Natural killer cell (primary cell): ENCODE results near the gene ENAM. TPM values are rescaled to one million over a fixed set of nuclear protein-coding genes. Genes with fewer than 3 reads are reported as not detected.

Experiments
- ATAC-seq, 3 donors: fragments of 150-1000 bp in 2 of 3; fragments of 200-7000 bp in 1 of 3; cut with Tn5 transposase; 1 replicate in 1 of 3; 2 replicates in 2 of 3; pipeline ENCODE4 v1.10.0; 2021; ENCODE audit warnings: mild to moderate bottlenecking in 2 of 3, moderate library complexity in 2 of 3
- DNase-seq, 2 donors: peaks; one replicate each; pipeline versions ENCODE4 v3.0.0 to v3.0.0-alpha.2; 2013 to 2021; ENCODE audit warnings: mixed read lengths in 1 of 2
- H3K27ac ChIP-seq: one replicate; pipeline ENCODE4 v1.5.1; 2013; ENCODE audit warnings: mild to moderate bottlenecking, low read length
- H3K27me3 ChIP-seq: one replicate; pipeline ENCODE4 v1.6.1; 2013; ENCODE audit warnings: low read length; ENCODE audit not compliant: control insufficient read depth, insufficient read depth
- H3K36me3 ChIP-seq: one replicate; pipeline ENCODE4 v1.6.1; 2013; ENCODE audit warnings: low read length; ENCODE audit not compliant: control insufficient read depth, insufficient read depth
- H3K4me1 ChIP-seq: one replicate; pipeline ENCODE4 v1.6.1; 2013; ENCODE audit warnings: low read length; ENCODE audit not compliant: control insufficient read depth, insufficient read depth
- H3K4me3 ChIP-seq: one replicate; pipeline ENCODE4 v1.5.1; 2013; ENCODE audit warnings: low read length
- H3K9me3 ChIP-seq: one replicate; pipeline ENCODE4 v1.6.1; 2013; ENCODE audit warnings: low read length; ENCODE audit not compliant: control insufficient read depth, insufficient read depth
- H3K27ac Mint-ChIP-seq, 2 donors: one replicate each; pipeline ENCODE4 v1.8.0; 2022; ENCODE audit warnings: mild to moderate bottlenecking in 2 of 2, mixed read lengths in 2 of 2, moderate library complexity in 1 of 2
- H3K27me3 Mint-ChIP-seq, 2 donors: one replicate each; pipeline ENCODE4 v1.8.0; 2022; ENCODE audit warnings: low read depth in 2 of 2, mixed read lengths in 2 of 2
- H3K36me3 Mint-ChIP-seq: one replicate; pipeline ENCODE4 v1.8.0; 2022; ENCODE audit warnings: mixed read lengths
- H3K4me1 Mint-ChIP-seq, 2 donors: one replicate each; pipeline ENCODE4 v1.8.0; 2022; ENCODE audit warnings: mixed read lengths in 2 of 2
- H3K4me3 Mint-ChIP-seq: one replicate; pipeline ENCODE4 v1.8.0; 2022; ENCODE audit warnings: mild to moderate bottlenecking, moderate library complexity, mixed read lengths
- H3K9me3 Mint-ChIP-seq, 2 donors: one replicate each; pipeline ENCODE4 v1.8.0; 2022; ENCODE audit warnings: mixed read lengths in 2 of 2
- WGBS: methylation state at CpG from one replicate; pipeline ENCODE4 v1.1.7; 2013; ENCODE audit warnings: missing lambda C conversion rate; ENCODE audit not compliant: insufficient coverage; 5-methylcytosine and 5-hydroxymethylcytosine counted together
- intact Hi-C: fragments of 100-400 bp; cut with micrococcal nuclease; formaldehyde crosslinking; loops from one replicate; pipeline ENCODE4 v1.14.2; 2022
- total RNA-seq, 4 donors: library from RNA; stranded (reverse); fragments of 120-200 nt in 1 of 4; gene quantifications; one replicate each; pipeline versions ENCODE4 v1.2.3 to v1.2.4, GENCODE V29; 2013 to 2022
- TF ChIP-seq, protein P1 (sequence below): fragments of 200-600 bp; IDR thresholded peaks from one replicate; pipeline ENCODE4 v1.8.0; 2022; ENCODE audit warnings: antibody characterized with exemption

The ENAM gene
- total RNA-seq, 3 donors from 2014 or later (not counting 1 experiment from before 2014, with no cell fraction given): not detected

GRCh38 chr4:70606459-70606858 lies 22.1 kb upstream of the ENAM start:
- no peak for ATAC-seq
- no peak for DNase-seq
- Histone ChIP-seq H3K4me1 (no peaks in the 10 kb centered on the region), H3K36me3 (no peaks in the 10 kb centered on the region), H3K27ac (no peak overlapping the region), H3K9me3 (no peaks in the 10 kb centered on the region), H3K27me3 (no peaks in the 10 kb centered on the region), H3K4me3 (no peak overlapping the region)
- no peak overlapping the region for H3K4me3 Mint-ChIP-seq
- H3K27me3 Mint-ChIP-seq: no peaks in the 10 kb centered on the region
- H3K27ac Mint-ChIP-seq: no peak overlapping the region
- 90% methylated on average over 7 of the region's 8 CpGs for whole genome bisulfite sequencing
- no peaks in the 10 kb centered on the region for H3K4me1 Mint-ChIP-seq
- TF ChIP-seq, protein P1, sequence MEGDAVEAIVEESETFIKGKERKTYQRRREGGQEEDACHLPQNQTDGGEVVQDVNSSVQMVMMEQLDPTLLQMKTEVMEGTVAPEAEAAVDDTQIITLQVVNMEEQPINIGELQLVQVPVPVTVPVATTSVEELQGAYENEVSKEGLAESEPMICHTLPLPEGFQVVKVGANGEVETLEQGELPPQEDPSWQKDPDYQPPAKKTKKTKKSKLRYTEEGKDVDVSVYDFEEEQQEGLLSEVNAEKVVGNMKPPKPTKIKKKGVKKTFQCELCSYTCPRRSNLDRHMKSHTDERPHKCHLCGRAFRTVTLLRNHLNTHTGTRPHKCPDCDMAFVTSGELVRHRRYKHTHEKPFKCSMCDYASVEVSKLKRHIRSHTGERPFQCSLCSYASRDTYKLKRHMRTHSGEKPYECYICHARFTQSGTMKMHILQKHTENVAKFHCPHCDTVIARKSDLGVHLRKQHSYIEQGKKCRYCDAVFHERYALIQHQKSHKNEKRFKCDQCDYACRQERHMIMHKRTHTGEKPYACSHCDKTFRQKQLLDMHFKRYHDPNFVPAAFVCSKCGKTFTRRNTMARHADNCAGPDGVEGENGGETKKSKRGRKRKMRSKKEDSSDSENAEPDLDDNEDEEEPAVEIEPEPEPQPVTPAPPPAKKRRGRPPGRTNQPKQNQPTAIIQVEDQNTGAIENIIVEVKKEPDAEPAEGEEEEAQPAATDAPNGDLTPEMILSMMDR: no peak
- intact Hi-C loops: no loop called here
- no peaks in the 10 kb centered on the region for H3K9me3 Mint-ChIP-seq
- H3K36me3 Mint-ChIP-seq: no peaks in the 10 kb centered on the region

DNA sequence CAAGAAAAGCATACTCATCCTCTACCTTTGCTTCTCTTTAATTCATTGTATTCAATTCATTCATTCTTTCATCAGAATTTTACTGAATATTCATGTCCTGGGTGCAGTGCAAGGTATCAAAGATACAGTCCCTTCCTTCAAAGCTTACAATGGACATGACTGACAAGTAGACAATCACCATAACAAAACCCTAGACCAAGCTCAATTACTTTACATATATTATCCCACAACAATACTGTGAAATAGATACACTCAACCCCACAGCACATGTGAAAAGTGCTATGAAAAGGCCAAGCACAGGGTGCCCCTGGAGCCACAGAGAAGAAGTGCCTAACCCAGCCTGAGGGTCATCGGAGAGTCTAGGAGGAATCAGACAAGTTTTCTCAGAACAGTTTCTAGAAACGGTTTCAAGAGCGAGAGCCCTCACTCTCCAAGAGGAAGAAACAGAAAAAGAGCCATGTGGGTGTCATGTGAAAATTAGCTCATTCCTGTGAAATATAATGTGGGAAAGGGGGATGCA lies 21.1 kb upstream of the ENAM start:
- Mint-ChIP-seq H3K36me3 (no peaks in the 10 kb centered on the region), H3K27me3 (peaks cover 0 to 3% of the 10 kb centered on the region in 2 donors), H3K9me3 (no peaks in the 10 kb centered on the region), H3K27ac (no peak overlapping the region), H3K4me1 (no peaks in the 10 kb centered on the region), H3K4me3 (no peak overlapping the region)
- no peaks in the 10 kb centered on the region for H3K27me3 ChIP-seq
- 84% methylated on average over 3 of the region's 3 CpGs for WGBS
- no peaks in the 10 kb centered on the region for H3K4me1 ChIP-seq
- ATAC-seq: no peak
- intact Hi-C loops: no loop called here
- TF ChIP-seq, protein P1: no peak
- no peaks in the 10 kb centered on the region for H3K36me3 ChIP-seq
- no peak overlapping the region for H3K27ac ChIP-seq
- H3K9me3 ChIP-seq: no peaks in the 10 kb centered on the region
- H3K4me3 ChIP-seq: no peak overlapping the region
- no peak for DNase-seq

- no peaks in the 10 kb centered on the region for H3K9me3 ChIP-seq
- no peak overlapping the region for H3K27ac ChIP-seq
- no peaks in the 10 kb centered on the region for H3K9me3 Mint-ChIP-seq
- 59% methylated on average over 2 of the region's 2 CpGs for WGBS
- TF ChIP-seq, protein P1: no peak
- H3K36me3 ChIP-seq: no peaks in the 10 kb centered on the region
- intact Hi-C loops: no loop called here
- ATAC-seq (no peak), DNase-seq (no peak)
- H3K4me1 Mint-ChIP-seq: no peaks in the 10 kb centered on the region
- H3K4me3 Mint-ChIP-seq: no peak overlapping the region
- H3K36me3 Mint-ChIP-seq: no peaks in the 10 kb centered on the region
- peaks cover 2 to 3% of the 10 kb centered on the region in 2 donors for H3K27me3 Mint-ChIP-seq
- H3K27ac Mint-ChIP-seq: no peak overlapping the region
- no peaks in the 10 kb centered on the region for H3K27me3 ChIP-seq
- no peaks in the 10 kb centered on the region for H3K4me1 ChIP-seq
- H3K4me3 ChIP-seq: no peak overlapping the region
Measured at GRCh38 chr4:70608324-70608723, 20.2 kb upstream of the ENAM start.
